ENCODE data around the gene ROBO2.

DNA sequence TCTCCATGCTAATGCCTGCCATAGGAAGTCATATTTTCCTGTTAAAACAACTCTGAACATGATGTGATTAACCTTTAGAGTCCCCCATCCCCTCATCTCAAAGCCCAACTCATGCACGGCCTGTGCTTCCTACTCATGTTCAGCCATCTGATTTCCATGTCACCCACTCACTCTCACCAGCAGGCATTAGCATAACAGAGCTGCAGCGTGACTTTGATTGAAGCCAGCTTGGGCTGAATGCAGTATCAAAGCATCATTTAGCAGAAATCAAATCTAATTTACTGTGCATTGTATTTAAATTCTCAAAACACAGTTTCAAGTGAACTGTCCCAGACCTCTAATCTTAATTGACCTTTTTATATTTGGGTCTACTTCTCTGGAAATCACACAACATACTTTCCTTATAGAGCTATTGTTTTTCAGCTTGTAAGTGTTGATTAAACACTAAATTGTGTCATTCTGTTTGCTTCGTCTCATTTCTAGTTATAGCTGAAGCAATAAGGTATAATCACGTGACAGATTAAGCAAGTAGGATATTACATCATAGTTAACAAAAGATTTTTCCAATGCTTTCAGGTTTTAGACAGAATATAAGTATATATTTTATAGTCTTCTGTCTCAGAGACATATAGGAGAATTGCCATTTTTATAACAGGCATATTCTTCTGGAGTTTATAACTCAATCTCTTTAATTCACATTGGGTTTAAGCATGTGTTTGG is 501.5 kb downstream of the ROBO2 start:
- TF ChIP-seq, protein P1, sequence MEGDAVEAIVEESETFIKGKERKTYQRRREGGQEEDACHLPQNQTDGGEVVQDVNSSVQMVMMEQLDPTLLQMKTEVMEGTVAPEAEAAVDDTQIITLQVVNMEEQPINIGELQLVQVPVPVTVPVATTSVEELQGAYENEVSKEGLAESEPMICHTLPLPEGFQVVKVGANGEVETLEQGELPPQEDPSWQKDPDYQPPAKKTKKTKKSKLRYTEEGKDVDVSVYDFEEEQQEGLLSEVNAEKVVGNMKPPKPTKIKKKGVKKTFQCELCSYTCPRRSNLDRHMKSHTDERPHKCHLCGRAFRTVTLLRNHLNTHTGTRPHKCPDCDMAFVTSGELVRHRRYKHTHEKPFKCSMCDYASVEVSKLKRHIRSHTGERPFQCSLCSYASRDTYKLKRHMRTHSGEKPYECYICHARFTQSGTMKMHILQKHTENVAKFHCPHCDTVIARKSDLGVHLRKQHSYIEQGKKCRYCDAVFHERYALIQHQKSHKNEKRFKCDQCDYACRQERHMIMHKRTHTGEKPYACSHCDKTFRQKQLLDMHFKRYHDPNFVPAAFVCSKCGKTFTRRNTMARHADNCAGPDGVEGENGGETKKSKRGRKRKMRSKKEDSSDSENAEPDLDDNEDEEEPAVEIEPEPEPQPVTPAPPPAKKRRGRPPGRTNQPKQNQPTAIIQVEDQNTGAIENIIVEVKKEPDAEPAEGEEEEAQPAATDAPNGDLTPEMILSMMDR (IDR thresholded peaks at IDR 0.05; ENCODE audit: low read length): no peak
- no peak for TF ChIP-seq EZH2 (IDR thresholded peaks at IDR 0.05; ENCODE audit: borderline replicate concordance, low read length)
